ENCODE measurements around the gene EP300.

EP300 gene

DNA sequence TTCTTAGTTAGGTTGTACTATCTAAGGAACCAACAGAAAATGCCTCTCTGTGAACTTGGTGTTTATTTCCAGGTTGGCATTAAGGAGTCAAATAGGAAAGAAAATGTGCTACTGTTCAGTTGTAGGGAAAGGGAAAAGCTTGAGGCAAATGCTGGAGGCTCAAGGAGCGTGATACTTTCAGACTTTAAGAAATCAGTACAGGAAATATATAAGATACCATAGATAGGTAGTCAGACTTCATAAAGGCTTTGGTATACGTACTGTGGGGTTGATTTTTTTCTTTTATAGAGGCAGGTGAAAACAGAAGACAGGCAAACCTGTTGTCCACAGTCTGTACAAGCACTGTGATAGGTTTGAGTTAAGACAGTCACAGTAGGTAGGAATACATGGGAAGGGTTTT, 30.8 kb downstream of the EP300 start:
- Histone ChIP-seq H3K9me3 (ENCODE audit: control insufficient read depth, insufficient read depth, low read length) (no peaks in the 10 kb centered on the region), H3K27me3 (ENCODE audit: control insufficient read depth, low read length) (no peaks in the 10 kb centered on the region), H3K27ac (ENCODE audit: low read depth, low read length) (no peak overlapping the region), H3K4me1 (ENCODE audit: control insufficient read depth, low read length) (no peaks in the 10 kb centered on the region), H3F3A (ENCODE audit: control insufficient read depth, insufficient read depth) (0 out of 2 replicates have a peak, but pooled peaks cover 4% of the 10 kb centered on the region), H3K9me2 (replicated peaks; ENCODE audit: control insufficient read depth, low read length) (no peaks in the 10 kb centered on the region), H4K20me1 (ENCODE audit: control insufficient read depth, insufficient read depth, low read depth, low read length) (peaks cover 6% of the 10 kb centered on the region; the same call in 1 of the 2 replicates), H3K79me2 (ENCODE audit: control insufficient read depth, low read length) (peaks cover 84% of the 10 kb centered on the region), H3K4me2 (ENCODE audit: low read length) (no peak overlapping the region), H3K4me3 (ENCODE audit: low read length) (no peak overlapping the region), H3K36me3 (ENCODE audit: control insufficient read depth, low read length) (peaks cover 72% of the 10 kb centered on the region)
- TF ChIP-seq, protein P1, sequence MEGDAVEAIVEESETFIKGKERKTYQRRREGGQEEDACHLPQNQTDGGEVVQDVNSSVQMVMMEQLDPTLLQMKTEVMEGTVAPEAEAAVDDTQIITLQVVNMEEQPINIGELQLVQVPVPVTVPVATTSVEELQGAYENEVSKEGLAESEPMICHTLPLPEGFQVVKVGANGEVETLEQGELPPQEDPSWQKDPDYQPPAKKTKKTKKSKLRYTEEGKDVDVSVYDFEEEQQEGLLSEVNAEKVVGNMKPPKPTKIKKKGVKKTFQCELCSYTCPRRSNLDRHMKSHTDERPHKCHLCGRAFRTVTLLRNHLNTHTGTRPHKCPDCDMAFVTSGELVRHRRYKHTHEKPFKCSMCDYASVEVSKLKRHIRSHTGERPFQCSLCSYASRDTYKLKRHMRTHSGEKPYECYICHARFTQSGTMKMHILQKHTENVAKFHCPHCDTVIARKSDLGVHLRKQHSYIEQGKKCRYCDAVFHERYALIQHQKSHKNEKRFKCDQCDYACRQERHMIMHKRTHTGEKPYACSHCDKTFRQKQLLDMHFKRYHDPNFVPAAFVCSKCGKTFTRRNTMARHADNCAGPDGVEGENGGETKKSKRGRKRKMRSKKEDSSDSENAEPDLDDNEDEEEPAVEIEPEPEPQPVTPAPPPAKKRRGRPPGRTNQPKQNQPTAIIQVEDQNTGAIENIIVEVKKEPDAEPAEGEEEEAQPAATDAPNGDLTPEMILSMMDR (IDR thresholded peaks at IDR 0.05; ENCODE audit: low read depth, low read length, poor library complexity, severe bottlenecking) = no peak
- TF ChIP-seq EZH2phosphoT487 (IDR thresholded peaks at IDR 0.05; ENCODE audit: borderline replicate concordance, low read length) = no peak

DNA sequence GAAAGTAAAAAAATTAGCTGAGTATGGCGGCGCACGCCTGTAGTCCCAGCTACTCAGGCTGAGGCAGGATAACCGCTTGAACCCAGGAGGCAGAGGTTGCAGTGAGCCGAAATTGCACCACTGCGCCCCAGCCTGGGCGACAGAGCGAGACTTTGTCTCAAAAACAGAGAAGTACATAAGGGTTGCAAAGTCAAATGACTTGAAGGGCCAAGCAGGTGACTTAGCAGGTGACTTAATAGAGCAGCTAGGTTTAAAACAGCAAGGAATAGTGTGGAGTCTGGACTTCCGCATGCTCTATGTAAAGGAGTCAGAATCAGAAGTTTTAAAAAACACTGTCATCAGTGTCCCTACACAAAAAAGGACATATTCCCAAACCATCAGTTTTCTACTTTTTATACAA, 31.7 kb downstream of the EP300 start:
- Histone ChIP-seq H3K4me1 (ENCODE audit: control insufficient read depth, low read length) (no peaks in the 10 kb centered on the region), H3K27ac (ENCODE audit: low read depth, low read length) (no peak overlapping the region), H3F3A (ENCODE audit: control insufficient read depth, insufficient read depth) (0 out of 2 replicates have a peak, but pooled peaks cover 4% of the 10 kb centered on the region), H3K9me2 (replicated peaks; ENCODE audit: control insufficient read depth, low read length) (no peaks in the 10 kb centered on the region), H3K27me3 (ENCODE audit: control insufficient read depth, low read length) (no peaks in the 10 kb centered on the region), H3K4me3 (ENCODE audit: low read length) (no peak overlapping the region), H4K20me1 (ENCODE audit: control insufficient read depth, insufficient read depth, low read depth, low read length) (peaks cover 6% of the 10 kb centered on the region; the same call in 1 of the 2 replicates), H3K4me2 (ENCODE audit: low read length) (no peak overlapping the region), H3K36me3 (ENCODE audit: control insufficient read depth, low read length) (peaks cover 72% of the 10 kb centered on the region), H3K79me2 (ENCODE audit: control insufficient read depth, low read length) (peaks cover 76% of the 10 kb centered on the region), H3K9me3 (ENCODE audit: control insufficient read depth, insufficient read depth, low read length) (no peaks in the 10 kb centered on the region)
- no peak for TF ChIP-seq EZH2phosphoT487 (IDR thresholded peaks at IDR 0.05; ENCODE audit: borderline replicate concordance, low read length)
- TF ChIP-seq, protein P1 (IDR thresholded peaks at IDR 0.05; ENCODE audit: low read depth, low read length, poor library complexity, severe bottlenecking) = no peak

DNA sequence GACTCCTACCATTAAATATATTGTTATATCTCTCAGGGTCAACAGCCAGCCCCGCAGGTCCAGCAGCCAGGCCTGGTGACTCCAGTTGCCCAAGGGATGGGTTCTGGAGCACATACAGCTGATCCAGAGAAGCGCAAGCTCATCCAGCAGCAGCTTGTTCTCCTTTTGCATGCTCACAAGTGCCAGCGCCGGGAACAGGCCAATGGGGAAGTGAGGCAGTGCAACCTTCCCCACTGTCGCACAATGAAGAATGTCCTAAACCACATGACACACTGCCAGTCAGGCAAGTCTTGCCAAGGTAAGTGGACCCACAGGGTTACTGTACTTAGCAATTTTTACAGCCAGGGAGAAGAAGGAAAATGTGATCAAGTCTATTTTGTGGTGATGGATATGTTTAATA, 35.1 kb downstream of the EP300 start:
- H3K27me3 ChIP-seq (ENCODE audit: control insufficient read depth, low read length) = no peaks in the 10 kb centered on the region
- 0 out of 2 replicates have a peak, but pooled peaks cover 4% of the 10 kb centered on the region for H3F3A ChIP-seq (ENCODE audit: control insufficient read depth, insufficient read depth)
- H3K27ac ChIP-seq (ENCODE audit: low read depth, low read length) = no peak overlapping the region
- no peaks in the 10 kb centered on the region for H3K9me3 ChIP-seq (ENCODE audit: control insufficient read depth, insufficient read depth, low read length)
- peaks cover 43% of the 10 kb centered on the region for H3K79me2 ChIP-seq (ENCODE audit: control insufficient read depth, low read length)
- H3K36me3 ChIP-seq (ENCODE audit: control insufficient read depth, low read length) = peaks cover 78% of the 10 kb centered on the region
- H3K4me3 ChIP-seq (ENCODE audit: low read length) = no peak overlapping the region
- TF ChIP-seq EZH2phosphoT487 (IDR thresholded peaks at IDR 0.05; ENCODE audit: borderline replicate concordance, low read length) = no peak
- TF ChIP-seq, protein P1 (IDR thresholded peaks at IDR 0.05; ENCODE audit: low read depth, low read length, poor library complexity, severe bottlenecking) = no peak
- no peaks in the 10 kb centered on the region for H3K4me1 ChIP-seq (ENCODE audit: control insufficient read depth, low read length)
- no peaks in the 10 kb centered on the region for H3K9me2 ChIP-seq (replicated peaks; ENCODE audit: control insufficient read depth, low read length)
- H3K4me2 ChIP-seq (ENCODE audit: low read length) = no peak overlapping the region
- H4K20me1 ChIP-seq (ENCODE audit: control insufficient read depth, insufficient read depth, low read depth, low read length) = peaks cover 6% of the 10 kb centered on the region; the same call in 1 of the 2 replicates
